Tibial artery (tissue), 4 donors: ENCODE results near the gene SLC6A7.
"Not testable (repeated sequence)": the region's sequence is repeated elsewhere in the genome, so short reads cannot be mapped to it uniquely, and the experiment has no call there.

Experiments used
- DNase-seq, 2 donors: peaks; one replicate each; pipeline ENCODE4 v3.0.0-alpha.2; 2019
- H3K27ac ChIP-seq, 2 donors: fragments of 200-600 bp; sonication (generic) in 1 of 2; 1 replicate in 1 of 2; 2 replicates in 1 of 2; pipeline ENCODE4 v1.5.1; 2018 to 2019; ENCODE audit warnings: mild to moderate bottlenecking in 1 of 2
- H3K27me3 ChIP-seq, 2 donors: fragments of 200-600 bp; sonication (generic) in 1 of 2; one replicate each; pipeline versions ENCODE4 v1.5.1 to v1.6.0; 2016 to 2019
- H3K36me3 ChIP-seq, 3 donors: fragments of 200-600 bp; sonication (generic) in 2 of 3; one replicate each; pipeline ENCODE4 v1.5.1; 2016 to 2019; ENCODE audit warnings: mild to moderate bottlenecking in 2 of 3
- H3K4me1 ChIP-seq, 4 donors: fragments of 200-600 bp; sonication (generic) in 2 of 4; 1 replicate in 3 of 4; 2 replicates in 1 of 4; pipeline ENCODE4 v1.5.1; 2016 to 2019
- H3K4me3 ChIP-seq, 2 donors: fragments of 200-600 bp; sonication (generic) in 1 of 2; 1 replicate in 1 of 2; 2 replicates in 1 of 2; pipeline ENCODE4 v1.5.1; 2018 to 2019; ENCODE audit warnings: mild to moderate bottlenecking in 2 of 2
- H3K9me3 ChIP-seq, 3 donors: fragments of 200-600 bp; sonication (generic) in 1 of 3; one replicate each; pipeline ENCODE4 v1.5.1; 2016 to 2019
- CTCF ChIP-seq, 2 experiments: fragments of 200-600 bp in 1 of 2; fragments of 450-650 bp in 1 of 2; IDR thresholded peaks; one replicate each; pipeline ENCODE4 v1.5.1; 2017 to 2019; ENCODE audit warnings: antibody characterized with exemption in 2 of 2, mild to moderate bottlenecking in 1 of 2, moderate library complexity in 1 of 2
- intact Hi-C: fragments of 100-400 bp; cut with DNase I; formaldehyde crosslinking; loops from one replicate; pipeline ENCODE4 v1.15.0; 2023; ENCODE audit warnings: low total_unique reads

SLC6A7 gene

GRCh38 chr5:150246429-150246828 lies 56.6 kb downstream of the SLC6A7 start:
- no peaks in the 10 kb centered on the region for H3K9me3 ChIP-seq
- no peak overlapping the region for H3K4me3 ChIP-seq
- no peak overlapping the region for H3K27ac ChIP-seq
- peaks cover 0 to 17% (median 13%) of the 10 kb centered on the region in 4 donors for H3K4me1 ChIP-seq
- no peaks in the 10 kb centered on the region for H3K27me3 ChIP-seq
- no peak for TF ChIP-seq CTCF (IDR thresholded peaks at IDR 0.05)
- H3K36me3 ChIP-seq, result no peaks in the 10 kb centered on the region
- intact Hi-C loops, result no loop called here
- no peak for DNase-seq

- no peak for TF ChIP-seq CTCF (IDR thresholded peaks at IDR 0.05)
- Histone ChIP-seq H3K27me3 (no peaks in the 10 kb centered on the region), H3K27ac (no peak overlapping the region), H3K4me1 (peaks cover 0 to 17% (median 13%) of the 10 kb centered on the region in 4 donors), H3K36me3 (no peaks in the 10 kb centered on the region), H3K4me3 (no peak overlapping the region), H3K9me3 (no peaks in the 10 kb centered on the region)
- DNase-seq, result no peak
- intact Hi-C loops, result no loop called here
These were observed 57.0 kb downstream of the SLC6A7 start for GRCh38 chr5:150246835-150247234.

- Histone ChIP-seq H3K36me3 (no peaks in the 10 kb centered on the region), H3K9me3 (no peaks in the 10 kb centered on the region), H3K27ac (no peak overlapping the region), H3K4me1 (peaks cover 0 to 17% (median 13%) of the 10 kb centered on the region in 4 donors), H3K27me3 (no peaks in the 10 kb centered on the region), H3K4me3 (no peak overlapping the region)
- no peak for TF ChIP-seq CTCF (IDR thresholded peaks at IDR 0.05)
- no peak for DNase-seq
- intact Hi-C loops, result no loop called here
These were observed 57.9 kb downstream of the SLC6A7 start for GRCh38 chr5:150247726-150248125.

- peaks cover 0 to 17% (median 13%) of the 10 kb centered on the region in 4 donors for H3K4me1 ChIP-seq
- H3K36me3 ChIP-seq, DNase-seq, intact Hi-C loops, H3K9me3 ChIP-seq, H3K4me3 ChIP-seq, H3K27ac ChIP-seq, H3K27me3 ChIP-seq: not testable (repeated sequence)
These were observed 58.6 kb downstream of the SLC6A7 start for GRCh38 chr5:150248493-150248892.

- intact Hi-C loops, result no loop called here
- TF ChIP-seq CTCF (IDR thresholded peaks at IDR 0.05), result no peak
- Histone ChIP-seq H3K27ac (no peak overlapping the region), H3K4me3 (no peak overlapping the region), H3K4me1 (peaks cover 0 to 17% (median 13%) of the 10 kb centered on the region in 4 donors), H3K36me3 (no peaks in the 10 kb centered on the region), H3K27me3 (no peaks in the 10 kb centered on the region), H3K9me3 (no peaks in the 10 kb centered on the region)
- DNase-seq, result no peak
These were observed 59.1 kb downstream of the SLC6A7 start for GRCh38 chr5:150248946-150249345.

GRCh38 chr5:150249744-150250143 lies 59.9 kb downstream of the SLC6A7 start:
- H3K9me3 ChIP-seq, result no peaks in the 10 kb centered on the region
- H3K27me3 ChIP-seq, result no peaks in the 10 kb centered on the region
- DNase-seq, result no peak
- H3K4me1 ChIP-seq, result peaks cover 0 to 14% (median 12%) of the 10 kb centered on the region in 4 donors
- no peak overlapping the region for H3K27ac ChIP-seq
- intact Hi-C loops, result no loop called here
- no peaks in the 10 kb centered on the region for H3K36me3 ChIP-seq
- H3K4me3 ChIP-seq, result no peak overlapping the region
- no peak for TF ChIP-seq CTCF (IDR thresholded peaks at IDR 0.05)
